ENCODE measurements around the gene TM4SF4.

- TF ChIP-seq POLR2A (IDR thresholded peaks at IDR 0.05) (no peak), CTCF (IDR thresholded peaks at IDR 0.05) (no peak), EP300 (IDR thresholded peaks at IDR 0.05) (no peak)
Observed at GRCh38 chr3:149535333-149535685, 60.8 kb downstream of the TM4SF4 start.

All from sigmoid colon (tissue), 4 donors.